GM12875 (cell line): ENCODE data around the gene INSR.

Experiments
- H3K4me3 ChIP-seq: one replicate; pipeline ENCODE4 v1.5.1; 2011; ENCODE audit warnings: low read depth, low read length, control low read depth
- CTCF ChIP-seq: IDR thresholded peaks from 2 replicates; pipeline ENCODE4 v1.5.1; 2011; ENCODE audit warnings: low read depth, mild to moderate bottlenecking, control low read depth, inconsistent platforms, low read length, moderate library complexity, borderline replicate concordance; ENCODE audit not compliant: insufficient read depth

INSR gene

GRCh38 chr19:7258041-7258839 is 36.0 kb downstream of the INSR start:
- no peak for TF ChIP-seq CTCF
- H3K4me3 ChIP-seq = no peak overlapping the region

- TF ChIP-seq CTCF = no peak
- no peak overlapping the region for H3K4me3 ChIP-seq
Measured at GRCh38 chr19:7257148-7258040, 36.8 kb downstream of the INSR start.

- H3K4me3 ChIP-seq = no peak overlapping the region
- TF ChIP-seq CTCF = no peak
Measured at GRCh38 chr19:7255631-7256030, 38.6 kb downstream of the INSR start.

GRCh38 chr19:7255119-7255518 is 39.1 kb downstream of the INSR start:
- no peak for TF ChIP-seq CTCF
- H3K4me3 ChIP-seq = no peak overlapping the region

- no peak overlapping the region for H3K4me3 ChIP-seq
- TF ChIP-seq CTCF = no peak
Measured at GRCh38 chr19:7254590-7254989, 39.6 kb downstream of the INSR start.

GRCh38 chr19:7252364-7252763 is 41.9 kb downstream of the INSR start:
- no peak overlapping the region for H3K4me3 ChIP-seq
- no peak for TF ChIP-seq CTCF
